GM18868 (cell line): ENCODE results near the gene BMPR1A.
"Not testable (repeated sequence)": the region's sequence is repeated elsewhere in the genome, so short reads cannot be mapped to it uniquely, and the experiment has no call there.

Source experiments
- ATAC-seq: cut with Tn5 transposase; IDR thresholded peaks from one replicate; pipeline ENCODE4 v1.9.1; 2021; ENCODE audit warnings: mild to moderate bottlenecking, moderate library complexity; ENCODE audit not compliant: unreplicated experiment

The BMPR1A gene

GRCh38 chr10:86837663-86838062 is 81.2 kb downstream of the BMPR1A start:
- no peak for ATAC-seq

DNA sequence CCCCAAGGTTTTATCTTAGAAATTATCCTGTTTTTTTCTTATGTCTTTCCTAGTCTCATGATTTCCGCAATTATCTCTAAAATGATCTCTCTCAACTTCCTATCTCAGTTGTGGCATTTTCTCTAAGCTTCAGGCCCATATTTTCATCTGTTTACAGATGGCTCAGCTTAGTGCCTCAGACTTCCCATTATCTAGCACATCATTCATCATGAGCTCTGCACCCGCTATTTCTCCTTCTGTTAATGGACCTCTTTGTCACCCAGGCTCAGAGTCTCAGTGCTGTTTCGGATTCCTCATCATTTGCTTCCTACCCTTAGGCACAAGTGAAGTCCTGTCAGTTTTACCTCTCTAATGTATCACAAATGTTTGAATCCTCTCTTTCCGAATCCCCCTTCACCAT is 84.1 kb downstream of the BMPR1A start:
- ATAC-seq, result no peak

DNA sequence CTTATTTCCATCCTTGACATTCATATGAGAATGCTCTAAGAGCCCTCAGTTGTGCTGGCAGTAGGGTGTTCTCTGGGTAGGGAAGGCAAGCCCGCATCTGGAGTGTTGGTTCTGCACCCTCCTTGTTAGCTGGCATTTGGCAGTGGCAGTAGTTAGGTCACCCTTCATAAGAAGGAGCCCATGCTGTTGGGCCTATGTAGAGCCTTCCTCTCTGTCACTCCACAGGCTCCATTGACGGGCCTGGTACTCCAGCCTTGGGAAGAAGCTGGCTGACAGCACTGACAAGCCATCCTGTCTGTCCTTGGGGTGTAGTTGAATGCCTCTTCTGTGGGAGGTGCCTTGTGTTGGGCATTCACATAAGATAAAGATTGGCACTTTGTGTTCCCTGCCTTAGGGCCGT is 89.7 kb downstream of the BMPR1A start:
- no peak for ATAC-seq

DNA sequence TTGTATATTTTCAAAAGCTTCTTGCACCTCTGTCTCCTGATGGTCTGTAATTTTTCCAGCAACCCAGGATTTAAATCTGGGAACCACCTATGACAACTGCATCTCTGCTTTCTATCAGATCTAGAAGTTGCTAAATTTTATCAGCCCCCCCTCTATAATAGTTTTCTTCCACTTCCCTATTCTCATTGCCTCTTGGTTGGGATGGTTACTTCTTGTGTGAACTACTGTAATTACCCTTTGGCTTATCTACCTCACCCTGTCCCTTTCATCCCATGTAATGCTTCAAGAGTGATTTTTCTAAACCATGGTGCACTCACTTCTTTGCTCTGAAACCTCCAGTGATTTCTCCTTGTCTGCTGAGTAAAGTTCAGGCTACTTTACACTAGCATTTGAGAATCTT is 92.3 kb downstream of the BMPR1A start:
- ATAC-seq, result no peak

DNA sequence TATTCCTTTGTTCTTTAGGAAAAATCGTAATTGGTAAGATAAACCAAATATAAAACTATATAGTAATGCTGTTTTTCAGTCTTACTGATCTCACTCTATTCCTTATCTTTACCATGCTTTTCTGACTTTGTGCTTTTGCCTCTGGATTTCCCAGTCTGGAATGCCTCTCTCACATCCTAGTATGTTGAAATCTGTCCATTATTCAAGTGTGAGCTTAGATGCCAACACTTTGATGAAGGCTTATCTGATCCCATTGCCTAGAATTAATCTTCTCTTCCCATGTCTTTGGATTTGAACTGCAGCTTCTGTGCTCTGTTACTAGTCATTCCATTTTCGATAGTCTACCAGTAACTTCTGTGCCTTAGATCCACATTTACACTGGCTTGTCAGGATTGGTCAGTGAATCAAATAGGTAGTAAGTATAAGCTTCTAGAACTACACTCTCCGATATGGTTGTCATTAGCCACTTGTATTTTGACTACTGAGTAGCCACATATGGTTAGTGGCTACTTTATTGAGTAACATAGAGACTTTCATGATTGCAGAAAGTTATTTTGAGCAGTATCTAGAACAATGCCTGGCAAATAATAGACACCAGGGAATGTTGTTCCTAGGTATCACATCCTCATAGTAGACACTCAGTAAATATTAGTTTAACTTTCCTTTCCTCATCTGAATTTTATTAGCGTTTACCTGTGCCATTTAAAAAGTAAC is 92.9 kb downstream of the BMPR1A start:
- peak; percentile 90 for ATAC-seq

DNA sequence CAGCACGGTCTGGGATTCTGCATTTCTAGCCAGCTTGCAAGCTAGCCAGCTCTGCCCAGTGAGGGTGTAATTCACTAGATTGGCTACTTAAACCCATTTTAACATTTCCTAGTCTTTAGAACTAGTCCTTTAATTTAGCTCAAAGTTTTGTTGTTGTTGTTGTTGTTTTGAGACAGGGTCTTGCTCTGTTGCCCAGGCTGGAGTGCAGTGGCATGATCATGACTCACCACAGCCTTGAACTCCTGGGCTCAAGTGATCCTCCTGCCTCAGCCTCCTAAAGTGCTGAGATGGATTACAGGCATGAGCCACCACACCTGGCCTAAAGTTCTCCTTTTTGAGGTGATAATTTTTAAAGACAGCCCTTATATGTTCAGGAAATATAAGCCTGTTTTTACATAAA is 94.1 kb downstream of the BMPR1A start:
- no peak for ATAC-seq

DNA sequence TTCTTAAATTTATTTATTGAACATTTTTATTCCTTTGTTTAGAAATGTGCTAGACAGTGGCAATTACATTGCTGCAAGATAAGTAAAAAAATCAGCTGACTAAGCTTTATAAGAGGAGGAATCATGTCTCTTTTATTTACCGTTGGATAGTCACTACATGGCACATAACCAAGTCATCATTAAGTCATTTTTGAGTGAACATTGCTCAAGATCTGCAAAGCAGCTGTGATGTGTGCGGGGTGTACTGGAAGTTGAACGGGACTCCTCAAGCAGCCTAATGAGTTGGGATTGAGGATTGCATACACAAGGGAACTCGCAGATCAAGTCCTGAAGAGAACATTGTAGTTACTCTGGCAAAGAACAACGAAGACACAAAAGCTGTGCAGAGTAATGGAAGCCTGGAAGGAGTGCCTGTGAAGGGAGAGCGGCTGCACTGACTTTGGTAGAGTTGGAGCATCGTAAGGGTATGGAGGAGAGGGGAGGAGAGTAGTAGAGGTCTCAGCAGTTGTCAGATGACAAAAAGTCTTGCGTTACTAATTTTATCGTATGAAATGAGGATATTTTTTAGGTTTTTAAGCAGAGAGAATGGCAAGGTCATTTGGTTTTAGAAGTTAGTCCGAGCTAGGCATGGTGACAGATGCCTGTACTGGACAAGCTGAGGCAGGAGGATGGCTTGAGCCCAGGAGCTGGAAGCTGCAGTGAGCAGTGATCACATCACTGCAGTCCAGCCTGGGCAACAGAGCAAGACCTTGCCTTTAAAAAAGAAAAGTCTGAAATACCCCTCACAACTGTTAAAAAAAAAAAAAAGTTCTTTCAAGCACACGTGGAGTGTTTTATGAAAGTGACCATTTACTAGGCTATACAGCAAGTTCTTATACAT is 95.1 kb downstream of the BMPR1A start:
- ATAC-seq, result no peak

GRCh38 chr10:86853582-86853981 is 97.2 kb downstream of the BMPR1A start:
- not testable (repeated sequence) for ATAC-seq

DNA sequence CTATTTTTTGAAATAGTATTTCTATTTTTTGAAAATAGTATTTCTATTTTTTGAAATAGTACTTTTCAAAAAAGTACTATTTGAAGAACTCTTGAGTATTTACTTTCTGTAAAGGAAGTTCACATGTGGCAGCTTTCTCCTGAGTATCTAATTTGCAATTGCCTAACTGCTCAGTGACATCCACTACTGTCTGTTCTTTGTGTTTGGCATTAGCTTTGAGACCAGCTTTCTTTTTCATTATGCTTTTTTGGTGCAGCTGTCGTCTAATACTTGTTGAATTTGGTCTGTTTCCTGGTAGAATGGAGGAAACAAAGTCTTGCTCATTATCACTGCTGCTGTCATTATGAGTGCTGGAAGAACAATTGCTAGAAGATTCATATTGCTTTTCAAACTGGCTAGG is 99.1 kb downstream of the BMPR1A start:
- ATAC-seq, result no peak

- ATAC-seq, result no peak
These were observed 99.7 kb downstream of the BMPR1A start for GRCh38 chr10:86856156-86856555.

DNA sequence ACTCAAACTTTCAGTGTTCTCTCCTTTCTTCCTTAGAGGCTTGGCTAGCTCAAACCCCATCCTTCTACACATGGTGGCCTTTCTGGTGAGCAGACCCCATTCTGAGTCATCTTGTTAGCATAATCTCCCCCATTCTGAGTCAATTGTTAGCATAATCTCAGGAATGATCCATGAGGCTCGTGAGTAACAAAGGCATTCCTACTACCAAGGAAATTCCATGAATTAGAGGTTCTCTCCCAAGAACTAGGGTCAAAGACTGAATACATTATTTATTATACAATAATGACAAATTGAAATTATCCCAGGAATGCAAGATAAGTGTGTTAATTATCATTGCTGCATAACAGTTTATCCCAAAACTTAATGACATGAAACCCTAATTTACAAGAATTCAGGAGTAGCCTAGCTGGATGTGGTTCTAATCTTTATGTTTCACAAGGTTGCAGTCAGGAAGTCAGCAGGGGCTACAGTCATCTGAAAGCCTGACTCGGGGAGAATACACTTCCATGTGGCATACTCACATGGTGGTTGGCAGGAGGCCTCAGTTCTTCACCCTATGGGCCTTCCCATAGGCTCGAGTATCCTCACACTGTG is 100.8 kb downstream of the BMPR1A start:
- ATAC-seq, result no peak

- ATAC-seq, result no peak
These were observed 101.6 kb downstream of the BMPR1A start for GRCh38 chr10:86858011-86858410.

DNA sequence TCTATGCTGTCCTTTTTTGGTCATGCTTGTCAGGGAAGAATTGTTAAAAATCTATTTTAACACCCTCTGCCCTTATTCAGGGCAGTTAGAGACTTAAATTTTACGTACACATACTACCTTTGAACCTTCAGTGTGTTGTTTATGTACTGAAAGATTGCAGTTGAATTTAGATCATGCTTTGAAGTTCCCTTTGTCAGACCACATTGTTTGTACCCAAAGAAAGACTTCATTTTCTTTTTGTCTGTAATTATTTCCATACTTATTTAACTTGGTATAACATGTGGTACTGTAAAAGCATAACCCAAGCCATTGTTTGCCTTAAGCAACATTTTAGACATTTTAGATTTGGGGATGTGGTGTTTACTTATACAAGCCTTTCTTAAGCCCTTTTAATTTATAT is 104.9 kb downstream of the BMPR1A start:
- ATAC-seq, result no peak

GRCh38 chr10:86862373-86862772 is 106.0 kb downstream of the BMPR1A start:
- ATAC-seq, result no peak

GRCh38 chr10:86862786-86863483 is 106.5 kb downstream of the BMPR1A start:
- ATAC-seq, result no peak

- ATAC-seq, result no peak
These were observed 107.0 kb downstream of the BMPR1A start for GRCh38 chr10:86863484-86863842.

- ATAC-seq, result not testable (repeated sequence)
These were observed 108.8 kb downstream of the BMPR1A start for GRCh38 chr10:86865011-86865811.

DNA sequence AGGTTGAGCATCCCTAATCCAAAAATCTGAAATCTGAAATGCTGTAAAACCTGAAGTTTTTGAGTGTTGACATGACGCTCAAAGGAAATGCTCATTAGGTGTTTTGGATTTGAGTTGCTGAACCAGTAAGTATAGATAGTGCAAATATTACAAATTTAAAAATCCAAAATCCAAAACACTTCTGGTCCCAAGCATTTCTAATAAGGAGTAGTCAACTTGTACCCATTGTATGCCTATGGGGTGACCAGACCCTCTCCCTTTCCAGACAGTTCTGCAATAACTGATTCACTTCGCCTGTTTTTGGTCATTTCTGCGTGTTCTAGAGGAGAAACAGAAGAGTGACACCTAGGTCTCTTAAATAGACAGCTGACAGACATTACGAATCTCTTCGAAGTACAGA is 110.7 kb downstream of the BMPR1A start:
- no peak for ATAC-seq

GRCh38 chr10:86868353-86868752 is 111.9 kb downstream of the BMPR1A start:
- ATAC-seq, result no peak

- no peak for ATAC-seq
These were observed 114.3 kb downstream of the BMPR1A start for GRCh38 chr10:86870679-86871078.
